ENCODE data around the gene SERGEF. TPM values are rescaled to one million over a fixed set of nuclear protein-coding genes. Genes with fewer than 3 reads are reported as not detected.

SERGEF gene
- total RNA-seq, 4 donors from 2014 or later, result 17.1 to 39.3 (median 33.1) TPM

- TF ChIP-seq CTCF (IDR thresholded peaks at IDR 0.05) (no peak), POLR2A (IDR thresholded peaks at IDR 0.05) (no peak)
- WGBS, 2 donors, result 79 to 87% methylated on average over 2 to 5 of the region's 5 CpGs
- H3K4me3 ChIP-seq (ENCODE audit: low read depth, poor library complexity, severe bottlenecking), result no peak overlapping the region
- intact Hi-C loops (cut with DNase I; ENCODE audit: low total_unique reads), result no loop called here
- DNase-seq (ENCODE audit: low spot score in 2 of 2), result no peak
These were observed 259.7 kb downstream of the SERGEF start for GRCh38 chr11:17753153-17753552.

- intact Hi-C loops (cut with DNase I; ENCODE audit: low total_unique reads), result no loop called here
- DNase-seq (ENCODE audit: low spot score in 2 of 2), result no peak
- no peak overlapping the region for H3K4me3 ChIP-seq (ENCODE audit: low read depth, poor library complexity, severe bottlenecking)
- no peak for TF ChIP-seq POLR2A (IDR thresholded peaks at IDR 0.05)
- no peak for TF ChIP-seq CTCF (IDR thresholded peaks at IDR 0.05)
- 68 to 71% methylated on average over 7 of the region's 7 CpGs for WGBS, 2 donors
These were observed 260.7 kb downstream of the SERGEF start for GRCh38 chr11:17752144-17752543.

- DNase-seq (ENCODE audit: low spot score in 2 of 2), result no peak
- TF ChIP-seq POLR2A (IDR thresholded peaks at IDR 0.05) (no peak), CTCF (IDR thresholded peaks at IDR 0.05) (no peak)
- intact Hi-C loops (cut with DNase I; ENCODE audit: low total_unique reads), result no loop called here
- H3K4me3 ChIP-seq (ENCODE audit: low read depth, poor library complexity, severe bottlenecking), result no peak overlapping the region
- 78 to 82% methylated on average over 2 of the region's 2 CpGs for WGBS, 2 donors
These were observed 261.3 kb downstream of the SERGEF start for GRCh38 chr11:17751558-17751957.

- intact Hi-C loops (cut with DNase I; ENCODE audit: low total_unique reads), result no loop called here
- no peak for DNase-seq (ENCODE audit: low spot score in 2 of 2)
- H3K4me3 ChIP-seq (ENCODE audit: low read depth, poor library complexity, severe bottlenecking), result no peak overlapping the region
- TF ChIP-seq CTCF (IDR thresholded peaks at IDR 0.05) (no peak), POLR2A (IDR thresholded peaks at IDR 0.05) (no peak)
- WGBS, 2 donors, result 80 to 82% methylated on average over 2 of the region's 2 CpGs
These were observed 262.1 kb downstream of the SERGEF start for GRCh38 chr11:17750801-17751165.

GRCh38 chr11:17750013-17750800 is 262.6 kb downstream of the SERGEF start:
- intact Hi-C loops (cut with DNase I; ENCODE audit: low total_unique reads), result no loop called here
- H3K4me3 ChIP-seq (ENCODE audit: low read depth, poor library complexity, severe bottlenecking), result no peak overlapping the region
- DNase-seq (ENCODE audit: low spot score in 2 of 2), result no peak
- WGBS, 2 donors, result 68 to 69% methylated on average over 13 of the region's 13 CpGs
- no peak for TF ChIP-seq CTCF (IDR thresholded peaks at IDR 0.05)
- no peak for TF ChIP-seq POLR2A (IDR thresholded peaks at IDR 0.05)
